AG20443 (cell line): Measurements from ENCODE around the gene ITGAV.
"Not testable (repeated sequence)": the region's sequence is repeated elsewhere in the genome, so short reads cannot be mapped to it uniquely, and the experiment has no call there.

Experiments
- DNase-seq: peaks from one replicate; pipeline ENCODE4 v3.0.0; 2012; ENCODE audit warnings: low spot score, mixed read lengths

The ITGAV gene

GRCh38 chr2:186589612-186590349 lies at the start of gene ITGAV:
TSS of gene ITGAV (plus strand) at chr2:186590056. CDS start at chr2:186590339, 283 bp downstream.
- DNase-seq: peak; percentile 94

- DNase-seq: peak; percentile 39
Observed at GRCh38 chr2:186540941-186541340, 48.9 kb upstream of the ITGAV start.

GRCh38 chr2:186542002-186542401 lies 47.9 kb upstream of the ITGAV start:
- DNase-seq: no peak

- DNase-seq: peak; percentile 30
Observed at GRCh38 chr2:186543561-186544131, 46.2 kb upstream of the ITGAV start.

GRCh38 chr2:186544255-186544675 lies 45.6 kb upstream of the ITGAV start:
- peak; percentile 42 for DNase-seq

- peak; percentile 62 for DNase-seq
Observed at GRCh38 chr2:186546846-186547245, 43.0 kb upstream of the ITGAV start.

GRCh38 chr2:186551323-186552050 lies 38.4 kb upstream of the ITGAV start:
- DNase-seq: no peak

GRCh38 chr2:186554429-186554828 lies 35.4 kb upstream of the ITGAV start:
- no peak for DNase-seq

GRCh38 chr2:186554850-186555671 lies 34.8 kb upstream of the ITGAV start:
- DNase-seq: no peak

- DNase-seq: peak; percentile 16
Observed at GRCh38 chr2:186558512-186559276, 31.2 kb upstream of the ITGAV start.

- DNase-seq: no peak
Observed at GRCh38 chr2:186559370-186559769, 30.5 kb upstream of the ITGAV start.

- no peak for DNase-seq
Observed at GRCh38 chr2:186559848-186560247, 30.0 kb upstream of the ITGAV start.

GRCh38 chr2:186560254-186560653 lies 29.6 kb upstream of the ITGAV start:
- no peak for DNase-seq

- DNase-seq: no peak
Observed at GRCh38 chr2:186561467-186562208, 28.2 kb upstream of the ITGAV start.

GRCh38 chr2:186562209-186562578 lies 27.7 kb upstream of the ITGAV start:
- DNase-seq: no peak

GRCh38 chr2:186568600-186568999 lies 21.3 kb upstream of the ITGAV start:
- DNase-seq: not testable (repeated sequence)

- DNase-seq: not testable (repeated sequence)
Observed at GRCh38 chr2:186569127-186569526, 20.7 kb upstream of the ITGAV start.

GRCh38 chr2:186569897-186570296 lies 20.0 kb upstream of the ITGAV start:
- no peak for DNase-seq

- no peak for DNase-seq
Observed at GRCh38 chr2:186570604-186571003, 19.3 kb upstream of the ITGAV start.

GRCh38 chr2:186572705-186573104 lies 17.2 kb upstream of the ITGAV start:
- DNase-seq: no peak

- no peak for DNase-seq
Observed at GRCh38 chr2:186573531-186573930, 16.3 kb upstream of the ITGAV start.
